ENCODE data around the gene PRUNE2.
"Not testable (repeated sequence)": the region's sequence is repeated elsewhere in the genome, so short reads cannot be mapped to it uniquely, and the experiment has no call there.

The PRUNE2 gene

GRCh38 chr9:76697081-76697480, 208.8 kb downstream of the PRUNE2 start:
- no peak for DNase-seq (ENCODE audit: low spot score)

- no peak for DNase-seq (ENCODE audit: low spot score)
Observed at GRCh38 chr9:76693912-76694311, 212.0 kb downstream of the PRUNE2 start.

- DNase-seq (ENCODE audit: low spot score) = no peak
Observed at GRCh38 chr9:76692458-76693129, 213.3 kb downstream of the PRUNE2 start.

- DNase-seq (ENCODE audit: low spot score) = no peak
Observed at GRCh38 chr9:76691517-76692313, 214.2 kb downstream of the PRUNE2 start.

- no peak for DNase-seq (ENCODE audit: low spot score)
Observed at GRCh38 chr9:76690973-76691370, 214.9 kb downstream of the PRUNE2 start.

GRCh38 chr9:76690246-76690972, 215.5 kb downstream of the PRUNE2 start:
- DNase-seq (ENCODE audit: low spot score) = no peak

- DNase-seq (ENCODE audit: low spot score) = peak; percentile 53
Observed at GRCh38 chr9:76688471-76689238, 217.3 kb downstream of the PRUNE2 start.

- DNase-seq (ENCODE audit: low spot score) = no peak
Observed at GRCh38 chr9:76687861-76688391, 218.0 kb downstream of the PRUNE2 start.

- DNase-seq (ENCODE audit: low spot score) = no peak
Observed at GRCh38 chr9:76686756-76687155, 219.2 kb downstream of the PRUNE2 start.

GRCh38 chr9:76684213-76684612, 221.7 kb downstream of the PRUNE2 start:
- no peak for DNase-seq (ENCODE audit: low spot score)

- no peak for DNase-seq (ENCODE audit: low spot score)
Observed at GRCh38 chr9:76681556-76681955, 224.4 kb downstream of the PRUNE2 start.

GRCh38 chr9:76680716-76681425, 225.0 kb downstream of the PRUNE2 start:
- no peak for DNase-seq (ENCODE audit: low spot score)

- peak; percentile 40 for DNase-seq (ENCODE audit: low spot score)
Observed at GRCh38 chr9:76677481-76678055, 228.3 kb downstream of the PRUNE2 start.

GRCh38 chr9:76676857-76677256, 229.1 kb downstream of the PRUNE2 start:
- no peak for DNase-seq (ENCODE audit: low spot score)

GRCh38 chr9:76667521-76667957, 238.4 kb downstream of the PRUNE2 start:
- no peak for DNase-seq (ENCODE audit: low spot score)

- not testable (repeated sequence) for DNase-seq (ENCODE audit: low spot score)
Observed at GRCh38 chr9:76665966-76666365, 239.9 kb downstream of the PRUNE2 start.

- no peak for DNase-seq (ENCODE audit: low spot score)
Observed at GRCh38 chr9:76665458-76665857, 240.5 kb downstream of the PRUNE2 start.

GRCh38 chr9:76664120-76664519, 241.8 kb downstream of the PRUNE2 start:
- DNase-seq (ENCODE audit: low spot score) = no peak

- DNase-seq (ENCODE audit: low spot score) = no peak
Observed at GRCh38 chr9:76662476-76663281, 243.2 kb downstream of the PRUNE2 start.
